SU-DHL-6 (cell line): ENCODE data around the gene UQCC2.

Experiments used
- CTCF ChIP-seq: fragments of 200-600 bp; sonication (generic); IDR thresholded peaks from one replicate; pipeline ENCODE4 v1.5.1; 2017; ENCODE audit warnings: antibody characterized with exemption, mild to moderate bottlenecking, low read length, moderate library complexity; ENCODE audit not compliant: insufficient read depth, poor library complexity, severe bottlenecking
- EZH2phosphoT487 ChIP-seq: fragments of 200-600 bp; sonication (generic), shearing (Covaris generic); conservative IDR thresholded peaks from 2 replicates; pipeline ENCODE4 v1.6.1; 2018; ENCODE audit warnings: mild to moderate bottlenecking, antibody characterized with exemption, low read length, moderate library complexity, mixed read lengths

GRCh38 chr6:33671744-33672072 lies 39.8 kb downstream of the UQCC2 start:
- TF ChIP-seq CTCF (no peak), EZH2phosphoT487 (no peak)
